K562 (cell line): ENCODE results near the gene RPL34. TPM values are rescaled to one million over a fixed set of nuclear protein-coding genes. Genes with fewer than 3 reads are reported as not detected.

Source experiments
- CBFA2T2 ChIP-seq: fragments of 450-650 bp; conservative IDR thresholded peaks from 2 replicates; pipeline ENCODE4 v1.6.1; 2017; ENCODE audit warnings: mild to moderate bottlenecking
- E2F6 ChIP-seq, 2 experiments: IDR thresholded peaks; 2 replicates each; pipeline ENCODE4 v1.6.1; 2011; ENCODE audit warnings: borderline replicate concordance in 1 of 2, control low read depth in 1 of 2, low read depth in 1 of 2, low read length in 1 of 2, mild to moderate bottlenecking in 1 of 2, mixed read lengths in 1 of 2, moderate library complexity in 1 of 2; ENCODE audit not compliant: insufficient read depth in 1 of 2, insufficient read length in 1 of 2, poor library complexity in 1 of 2, severe bottlenecking in 1 of 2; ENCODE audit errors: extremely low read depth in 1 of 2
- L3MBTL2 ChIP-seq: fragments of 450-650 bp; IDR thresholded peaks from 2 replicates; pipeline ENCODE4 v1.6.1; 2016; ENCODE audit warnings: mild to moderate bottlenecking, moderate library complexity
- POLR2G ChIP-seq: fragments of 200-400 bp; formaldehyde crosslinking; IDR thresholded peaks from 2 replicates; pipeline ENCODE4 v1.6.1; 2017; ENCODE audit warnings: low read depth, mild to moderate bottlenecking, antibody characterized with exemption, low read length, moderate library complexity
- SIX5 ChIP-seq, 2 experiments: IDR thresholded peaks; 2 replicates each; pipeline ENCODE4 v1.6.1; 2011; ENCODE audit warnings: low read length in 2 of 2, borderline replicate concordance in 1 of 2, low read depth in 1 of 2, mild to moderate bottlenecking in 1 of 2, moderate library complexity in 1 of 2; ENCODE audit not compliant: insufficient read depth in 1 of 2
- THAP7 ChIP-seq: fragments of 250-450 bp; sonication (Bioruptor Pico); IDR thresholded peaks from 2 replicates; pipeline ENCODE4 v1.5.0; 2021
- U2AF2 ChIP-seq: fragments of 200-400 bp; formaldehyde crosslinking; optimal IDR thresholded peaks from 2 replicates; pipeline ENCODE3; 2017; ENCODE audit warnings: low read depth, mild to moderate bottlenecking, low read length
- ZNF830 ChIP-seq: fragments of 250-450 bp; sonication (Bioruptor Pico); IDR thresholded peaks from 2 replicates; pipeline ENCODE4 v1.5.0; 2021; ENCODE audit warnings: mild to moderate bottlenecking
- polyA plus RNA-seq, 8 experiments: library from polyadenylated mRNA; depleted of rRNA in 4 of 8; stranded (reverse) in 5 of 8; unstranded in 3 of 8; fragments of >200 nt; fragmentation: Nextera tagmentation in 2 of 8; fragmentation: Illumina TruSeq in 1 of 8; extraction: Ambion mirVana in 2 of 8; extraction: Trizol in 1 of 8; gene quantifications; 2 replicates each; pipeline versions ENCODE4 v1.2.1 to v1.2.3, GENCODE V29; 2011 to 2014; ENCODE audit warnings: inconsistent platforms in 1 of 8, missing spikeins in 1 of 8
- total RNA-seq, 7 experiments: library from RNA; depleted of rRNA in 6 of 7; stranded (reverse); fragments of >200 nt in 6 of 7; fragmentation: Illumina TruSeq in 2 of 7; extraction: Trizol in 2 of 7; gene quantifications; 2 replicates each; pipeline versions ENCODE4 v1.2.1 to v1.2.3, GENCODE V29; 2011 to 2021; ENCODE audit warnings: low replicate concordance in 1 of 7
- TF ChIP-seq, protein P1 (sequence below): IDR thresholded peaks from 2 replicates; pipeline ENCODE4 v1.6.1; 2016; ENCODE audit warnings: missing genetic modification characterization, missing compliant biosample characterization
- TF ChIP-seq, protein P2 (sequence below): fragments of 250-450 bp; sonication (Bioruptor Pico); IDR thresholded peaks from 2 replicates; pipeline ENCODE4 v1.4.0; 2020
- TF ChIP-seq, protein P3 (sequence below): sonication (generic); IDR thresholded peaks from 2 replicates; pipeline ENCODE4 v1.6.1; 2016
- TF ChIP-seq, protein P4 (sequence below): sonication (generic); formaldehyde crosslinking; IDR thresholded peaks from 2 replicates; pipeline ENCODE4 v1.8.0; 2023; ENCODE audit warnings: mild to moderate bottlenecking, missing genetic modification reagents

The RPL34 gene
- total and polyA plus RNA-seq, 9 of the 15 experiments (the other 6 are each of a cell fraction or from before 2014, with no cell fraction given), result 1,612 to 4,502 (median 2,593) TPM

- TF ChIP-seq, protein P1, sequence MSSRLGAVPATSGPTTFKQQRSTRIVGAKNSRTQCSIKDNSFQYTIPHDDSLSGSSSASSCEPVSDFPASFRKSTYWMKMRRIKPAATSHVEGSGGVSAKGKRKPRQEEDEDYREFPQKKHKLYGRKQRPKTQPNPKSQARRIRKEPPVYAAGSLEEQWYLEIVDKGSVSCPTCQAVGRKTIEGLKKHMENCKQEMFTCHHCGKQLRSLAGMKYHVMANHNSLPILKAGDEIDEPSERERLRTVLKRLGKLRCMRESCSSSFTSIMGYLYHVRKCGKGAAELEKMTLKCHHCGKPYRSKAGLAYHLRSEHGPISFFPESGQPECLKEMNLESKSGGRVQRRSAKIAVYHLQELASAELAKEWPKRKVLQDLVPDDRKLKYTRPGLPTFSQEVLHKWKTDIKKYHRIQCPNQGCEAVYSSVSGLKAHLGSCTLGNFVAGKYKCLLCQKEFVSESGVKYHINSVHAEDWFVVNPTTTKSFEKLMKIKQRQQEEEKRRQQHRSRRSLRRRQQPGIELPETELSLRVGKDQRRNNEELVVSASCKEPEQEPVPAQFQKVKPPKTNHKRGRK (tag), result no peak
- TF ChIP-seq ZNF830 (no peak), L3MBTL2 (no peak), THAP7 (no peak), CBFA2T2 (no peak), U2AF2 (no peak), SIX5 (IDR thresholded peaks at IDR 0.05; ENCODE audit: borderline replicate concordance in 1 of 2, insufficient read depth in 1 of 2, low read depth in 1 of 2, low read length in 2 of 2) (no peak), POLR2G (peak; percentile 9; the same call in 1 of the 2 replicates), E2F6 (IDR thresholded peaks at IDR 0.05; ENCODE audit: borderline replicate concordance in 1 of 2, extremely low read depth in 1 of 2, insufficient read depth in 1 of 2, insufficient read length in 1 of 2, low read depth in 1 of 2, low read length in 1 of 2, poor library complexity in 1 of 2, severe bottlenecking in 1 of 2) (no peak)
- TF ChIP-seq, protein P2, sequence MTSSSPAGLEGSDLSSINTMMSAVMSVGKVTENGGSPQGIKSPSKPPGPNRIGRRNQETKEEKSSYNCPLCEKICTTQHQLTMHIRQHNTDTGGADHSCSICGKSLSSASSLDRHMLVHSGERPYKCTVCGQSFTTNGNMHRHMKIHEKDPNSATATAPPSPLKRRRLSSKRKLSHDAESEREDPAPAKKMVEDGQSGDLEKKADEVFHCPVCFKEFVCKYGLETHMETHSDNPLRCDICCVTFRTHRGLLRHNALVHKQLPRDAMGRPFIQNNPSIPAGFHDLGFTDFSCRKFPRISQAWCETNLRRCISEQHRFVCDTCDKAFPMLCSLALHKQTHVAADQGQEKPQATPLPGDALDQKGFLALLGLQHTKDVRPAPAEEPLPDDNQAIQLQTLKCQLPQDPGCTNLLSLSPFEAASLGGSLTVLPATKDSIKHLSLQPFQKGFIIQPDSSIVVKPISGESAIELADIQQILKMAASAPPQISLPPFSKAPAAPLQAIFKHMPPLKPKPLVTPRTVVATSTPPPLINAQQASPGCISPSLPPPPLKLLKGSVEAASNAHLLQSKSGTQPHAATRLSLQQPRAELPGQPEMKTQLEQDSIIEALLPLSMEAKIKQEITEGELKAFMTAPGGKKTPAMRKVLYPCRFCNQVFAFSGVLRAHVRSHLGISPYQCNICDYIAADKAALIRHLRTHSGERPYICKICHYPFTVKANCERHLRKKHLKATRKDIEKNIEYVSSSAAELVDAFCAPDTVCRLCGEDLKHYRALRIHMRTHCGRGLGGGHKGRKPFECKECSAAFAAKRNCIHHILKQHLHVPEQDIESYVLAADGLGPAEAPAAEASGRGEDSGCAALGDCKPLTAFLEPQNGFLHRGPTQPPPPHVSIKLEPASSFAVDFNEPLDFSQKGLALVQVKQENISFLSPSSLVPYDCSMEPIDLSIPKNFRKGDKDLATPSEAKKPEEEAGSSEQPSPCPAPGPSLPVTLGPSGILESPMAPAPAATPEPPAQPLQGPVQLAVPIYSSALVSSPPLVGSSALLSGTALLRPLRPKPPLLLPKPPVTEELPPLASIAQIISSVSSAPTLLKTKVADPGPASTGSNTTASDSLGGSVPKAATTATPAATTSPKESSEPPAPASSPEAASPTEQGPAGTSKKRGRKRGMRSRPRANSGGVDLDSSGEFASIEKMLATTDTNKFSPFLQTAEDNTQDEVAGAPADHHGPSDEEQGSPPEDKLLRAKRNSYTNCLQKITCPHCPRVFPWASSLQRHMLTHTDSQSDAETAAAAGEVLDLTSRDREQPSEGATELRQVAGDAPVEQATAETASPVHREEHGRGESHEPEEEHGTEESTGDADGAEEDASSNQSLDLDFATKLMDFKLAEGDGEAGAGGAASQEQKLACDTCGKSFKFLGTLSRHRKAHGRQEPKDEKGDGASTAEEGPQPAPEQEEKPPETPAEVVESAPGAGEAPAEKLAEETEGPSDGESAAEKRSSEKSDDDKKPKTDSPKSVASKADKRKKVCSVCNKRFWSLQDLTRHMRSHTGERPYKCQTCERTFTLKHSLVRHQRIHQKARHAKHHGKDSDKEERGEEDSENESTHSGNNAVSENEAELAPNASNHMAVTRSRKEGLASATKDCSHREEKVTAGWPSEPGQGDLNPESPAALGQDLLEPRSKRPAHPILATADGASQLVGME (CRISPR knock-in tag), result no peak
- TF ChIP-seq, protein P3, sequence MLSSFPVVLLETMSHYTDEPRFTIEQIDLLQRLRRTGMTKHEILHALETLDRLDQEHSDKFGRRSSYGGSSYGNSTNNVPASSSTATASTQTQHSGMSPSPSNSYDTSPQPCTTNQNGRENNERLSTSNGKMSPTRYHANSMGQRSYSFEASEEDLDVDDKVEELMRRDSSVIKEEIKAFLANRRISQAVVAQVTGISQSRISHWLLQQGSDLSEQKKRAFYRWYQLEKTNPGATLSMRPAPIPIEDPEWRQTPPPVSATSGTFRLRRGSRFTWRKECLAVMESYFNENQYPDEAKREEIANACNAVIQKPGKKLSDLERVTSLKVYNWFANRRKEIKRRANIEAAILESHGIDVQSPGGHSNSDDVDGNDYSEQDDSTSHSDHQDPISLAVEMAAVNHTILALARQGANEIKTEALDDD, result no peak
- TF ChIP-seq, protein P4, sequence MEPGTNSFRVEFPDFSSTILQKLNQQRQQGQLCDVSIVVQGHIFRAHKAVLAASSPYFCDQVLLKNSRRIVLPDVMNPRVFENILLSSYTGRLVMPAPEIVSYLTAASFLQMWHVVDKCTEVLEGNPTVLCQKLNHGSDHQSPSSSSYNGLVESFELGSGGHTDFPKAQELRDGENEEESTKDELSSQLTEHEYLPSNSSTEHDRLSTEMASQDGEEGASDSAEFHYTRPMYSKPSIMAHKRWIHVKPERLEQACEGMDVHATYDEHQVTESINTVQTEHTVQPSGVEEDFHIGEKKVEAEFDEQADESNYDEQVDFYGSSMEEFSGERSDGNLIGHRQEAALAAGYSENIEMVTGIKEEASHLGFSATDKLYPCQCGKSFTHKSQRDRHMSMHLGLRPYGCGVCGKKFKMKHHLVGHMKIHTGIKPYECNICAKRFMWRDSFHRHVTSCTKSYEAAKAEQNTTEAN (CRISPR knock-in tag), result 0 out of 2 replicates have a peak, but pooled peaks have one; percentile 51
Observed at GRCh38 chr4:108620933-108621905, 843 bp downstream of the RPL34 start (continued).
